ENCODE results near the gene CNOT4.
"Not testable (repeated sequence)": the region's sequence is repeated elsewhere in the genome, so short reads cannot be mapped to it uniquely, and the experiment has no call there.

The CNOT4 gene

DNA sequence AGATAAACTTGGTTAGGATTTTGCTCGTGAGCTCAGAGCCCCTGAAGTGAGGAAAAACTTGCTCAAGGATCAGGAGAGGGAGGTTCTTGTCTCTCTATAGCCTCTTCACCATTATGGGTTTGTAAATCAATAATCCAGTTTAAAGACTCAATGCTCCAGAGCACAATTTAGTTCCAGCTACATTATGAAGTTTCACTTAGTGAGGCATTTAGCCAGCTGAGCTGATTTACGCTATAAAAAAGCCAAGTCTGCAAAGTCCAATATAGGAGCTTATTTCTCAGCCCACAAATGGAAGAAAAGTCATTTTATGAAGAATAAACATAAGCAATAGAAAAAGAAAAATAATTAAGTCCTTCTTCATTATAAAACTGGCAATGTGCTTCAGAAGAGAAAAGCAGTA, 145.7 kb downstream of the CNOT4 start:
- no peak for DNase-seq (ENCODE audit: low read depth)

DNA sequence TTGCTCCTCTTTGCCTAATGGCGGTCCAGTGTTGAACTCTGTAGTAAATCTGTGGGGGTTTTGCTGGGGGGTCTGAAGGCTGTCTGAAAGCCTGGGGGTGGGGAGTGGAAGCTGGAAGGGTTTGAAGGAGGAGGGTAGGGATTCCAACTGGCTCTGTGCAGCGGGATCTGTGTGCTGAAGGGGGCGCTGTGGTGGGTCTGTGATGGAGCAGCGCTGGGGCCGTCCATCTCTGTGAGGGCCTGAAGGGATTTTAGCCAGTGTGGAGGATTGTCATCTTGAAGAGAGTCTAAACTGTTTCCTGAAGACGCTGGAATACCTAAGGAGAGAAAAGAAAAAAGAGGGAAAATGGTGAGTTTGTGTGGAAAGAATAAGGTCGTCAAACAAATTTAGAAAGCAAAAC, 147.0 kb downstream of the CNOT4 start:
- no peak for DNase-seq (ENCODE audit: low read depth)

DNA sequence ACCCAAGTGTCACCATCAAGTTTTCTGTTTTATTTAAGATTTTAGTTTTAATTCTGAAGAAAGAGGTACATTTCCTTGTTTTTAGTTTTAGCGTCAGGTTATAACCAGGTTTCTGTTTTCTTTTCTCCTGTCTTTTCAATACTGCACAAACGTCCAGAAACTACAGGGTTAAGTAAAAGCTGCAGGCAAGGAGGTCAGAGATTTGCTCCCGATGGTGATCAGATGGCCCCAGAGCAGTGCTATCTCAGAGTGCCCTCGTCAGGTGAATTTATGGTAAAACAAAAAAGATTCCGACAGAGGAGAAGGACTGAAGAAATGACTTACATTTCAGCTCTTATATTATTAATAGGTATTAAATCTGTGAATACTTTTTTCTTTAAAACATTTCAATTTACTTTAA, 148.1 kb downstream of the CNOT4 start:
- no peak for DNase-seq (ENCODE audit: low read depth)

DNA sequence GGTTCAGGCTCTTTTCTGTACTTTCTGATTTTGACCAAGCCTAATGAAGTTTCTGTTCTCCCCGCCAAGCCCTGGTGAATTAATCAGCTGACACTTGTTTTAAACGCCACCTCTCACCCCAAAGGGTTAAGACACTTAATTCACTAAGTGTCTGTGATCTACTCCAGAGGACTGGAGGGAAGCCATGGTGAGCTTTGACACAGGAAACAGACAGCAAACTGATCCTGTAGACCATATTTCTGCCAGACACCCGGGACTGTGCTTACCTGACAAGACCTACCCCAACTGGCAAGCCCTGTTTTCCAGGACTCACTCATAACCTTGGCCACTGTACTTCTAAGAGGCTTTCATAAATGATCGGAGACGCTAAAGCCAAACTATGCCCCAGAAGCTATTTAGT, 150.3 kb downstream of the CNOT4 start:
- no peak for DNase-seq (ENCODE audit: low read depth)

DNA sequence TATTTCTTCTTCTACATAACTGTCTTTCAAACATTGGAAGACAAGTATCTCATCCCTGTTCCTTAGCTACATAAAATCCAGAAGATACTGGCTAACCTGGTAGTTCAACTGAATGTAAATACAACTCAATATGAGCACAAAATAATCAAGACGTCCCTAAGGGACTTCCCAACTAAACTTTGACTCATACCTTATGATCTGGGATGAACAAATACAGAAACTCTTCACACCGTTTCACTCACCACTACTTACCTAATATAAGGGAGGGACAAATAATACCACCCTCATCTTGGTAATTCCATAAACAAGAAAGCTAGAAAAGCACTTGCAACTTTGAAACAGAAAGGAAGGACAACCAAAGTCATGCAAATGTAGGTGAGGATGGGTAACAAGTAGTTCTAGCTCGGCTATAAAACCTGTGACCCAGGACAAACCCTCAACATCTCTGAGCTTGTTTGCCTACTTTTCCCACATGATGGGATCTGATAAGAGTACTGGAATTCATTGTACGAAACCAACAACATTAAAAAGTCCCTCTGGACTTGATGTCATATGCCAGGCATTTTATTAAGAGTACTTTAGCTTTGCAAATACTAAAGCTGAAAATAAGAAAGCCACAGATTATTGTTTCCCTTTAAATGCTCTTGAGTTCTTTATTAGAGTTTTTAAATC, 154.4 kb downstream of the CNOT4 start:
- DNase-seq (ENCODE audit: low read depth), result no peak

DNA sequence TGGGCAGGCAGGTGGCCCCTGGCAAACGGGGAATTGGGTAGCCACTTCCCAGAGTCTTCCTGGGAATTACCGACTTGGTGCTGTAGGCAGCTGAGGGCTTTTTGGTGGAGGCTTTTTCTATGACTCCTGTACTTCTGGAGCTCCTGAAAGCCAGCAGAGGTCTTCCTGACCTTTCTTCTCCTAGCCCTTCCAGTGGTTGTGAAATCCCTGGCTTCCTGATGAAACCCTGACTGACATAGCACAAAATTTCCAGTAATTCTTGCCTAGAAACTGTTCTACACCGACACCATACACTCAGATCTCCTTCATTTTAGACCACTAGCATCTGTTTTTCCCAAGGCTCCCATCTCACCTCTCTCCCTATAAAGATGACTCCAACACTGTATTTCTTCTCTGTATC, 156.1 kb downstream of the CNOT4 start:
- no peak for DNase-seq (ENCODE audit: low read depth)

DNA sequence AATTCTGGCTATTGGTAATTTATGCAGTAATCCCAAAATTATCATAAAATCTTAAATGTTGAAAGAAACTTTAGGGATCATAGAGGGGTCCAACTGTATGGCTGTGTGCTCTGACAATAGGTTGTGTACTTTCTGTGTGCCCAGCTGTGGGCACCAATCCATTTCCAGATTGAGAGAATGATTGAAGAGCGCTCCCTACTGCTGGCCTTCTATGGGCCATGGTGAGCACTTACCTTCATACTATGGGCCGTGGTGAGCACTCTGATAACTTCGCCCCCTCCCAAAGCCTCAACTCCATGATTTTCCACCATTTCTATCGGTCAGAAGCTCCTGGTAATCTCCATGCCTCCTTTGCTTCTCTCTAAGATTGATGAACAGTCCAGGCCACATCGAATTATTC, 157.6 kb downstream of the CNOT4 start:
- DNase-seq (ENCODE audit: low read depth), result no peak

DNA sequence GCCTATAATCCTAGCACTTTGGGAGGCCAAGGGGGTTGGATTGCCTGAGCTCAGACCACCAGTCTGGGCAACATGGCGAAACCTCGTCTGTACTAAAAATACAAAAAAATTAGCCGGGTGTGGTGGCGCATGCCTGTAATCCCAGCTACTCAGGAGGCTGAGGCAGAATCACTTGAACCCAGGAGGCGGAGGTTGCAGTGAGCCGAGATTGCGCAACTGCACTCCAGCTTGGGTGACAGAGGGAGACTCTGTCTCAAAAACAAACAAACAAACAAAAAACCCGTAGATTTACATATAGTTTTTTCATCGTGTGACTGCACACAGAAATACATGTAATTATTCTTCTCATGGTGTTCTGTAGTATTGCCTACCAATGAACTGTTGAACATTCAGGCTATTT, 158.8 kb downstream of the CNOT4 start:
- not testable (repeated sequence) for DNase-seq (ENCODE audit: low read depth)

DNA sequence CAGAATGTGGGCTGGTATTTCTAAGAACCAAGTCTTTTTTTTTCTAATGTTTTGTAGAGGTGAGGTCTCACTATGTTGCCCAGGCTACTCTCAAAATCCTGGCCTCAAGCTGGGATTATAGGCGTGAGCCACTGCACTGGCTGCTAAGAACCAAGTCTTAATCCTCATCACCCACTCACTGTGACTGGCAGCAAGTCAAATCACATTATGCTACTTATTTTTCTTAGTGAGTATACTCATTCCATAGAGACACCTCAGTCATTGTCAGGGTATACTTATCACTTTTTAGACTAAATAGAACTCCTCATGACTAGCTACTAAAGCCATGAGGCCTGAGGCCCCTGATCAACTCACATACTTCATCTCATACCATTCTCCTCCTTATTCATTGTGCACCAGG, 160.2 kb downstream of the CNOT4 start:
- no peak for DNase-seq (ENCODE audit: low read depth)

DNA sequence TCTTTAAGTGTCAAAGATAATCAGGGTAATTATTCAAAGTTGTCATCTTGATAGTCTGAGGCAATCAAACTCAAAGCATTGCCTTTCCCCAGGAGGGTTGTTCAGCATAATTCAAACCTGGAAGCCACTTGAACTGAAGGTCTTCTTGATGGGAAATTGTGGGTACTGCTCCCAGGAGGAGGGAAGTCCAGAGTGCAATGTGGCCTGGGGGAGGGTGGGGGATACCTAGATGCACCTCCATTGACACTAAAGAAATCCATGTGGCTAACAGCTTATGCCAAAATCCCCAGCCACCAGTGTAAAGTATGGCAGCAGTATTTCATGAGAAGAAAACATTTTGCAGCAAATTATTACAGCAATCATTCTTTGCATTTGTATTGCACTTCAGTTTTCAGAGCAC, 161.4 kb downstream of the CNOT4 start:
- DNase-seq (ENCODE audit: low read depth), result no peak

DNA sequence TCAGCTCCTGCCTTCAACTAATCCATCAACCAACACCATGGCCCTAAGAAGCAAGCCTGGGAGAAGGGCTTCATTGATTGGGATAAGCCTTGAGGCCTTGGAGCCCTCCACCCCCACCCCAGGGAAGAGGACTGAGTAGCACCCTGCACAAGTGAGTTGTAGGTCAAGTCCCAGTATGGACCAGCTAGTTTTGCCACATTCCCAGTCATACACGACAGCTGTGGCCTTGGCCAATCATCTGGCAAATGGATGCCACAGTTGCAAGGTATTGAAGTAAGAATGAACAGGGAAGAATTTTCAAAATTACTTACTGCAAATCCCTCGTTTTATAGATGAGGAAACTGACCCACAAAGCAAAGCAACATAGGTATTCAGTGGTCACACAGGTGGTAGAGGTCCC, 166.5 kb downstream of the CNOT4 start:
- no peak for DNase-seq (ENCODE audit: low read depth)

DNA sequence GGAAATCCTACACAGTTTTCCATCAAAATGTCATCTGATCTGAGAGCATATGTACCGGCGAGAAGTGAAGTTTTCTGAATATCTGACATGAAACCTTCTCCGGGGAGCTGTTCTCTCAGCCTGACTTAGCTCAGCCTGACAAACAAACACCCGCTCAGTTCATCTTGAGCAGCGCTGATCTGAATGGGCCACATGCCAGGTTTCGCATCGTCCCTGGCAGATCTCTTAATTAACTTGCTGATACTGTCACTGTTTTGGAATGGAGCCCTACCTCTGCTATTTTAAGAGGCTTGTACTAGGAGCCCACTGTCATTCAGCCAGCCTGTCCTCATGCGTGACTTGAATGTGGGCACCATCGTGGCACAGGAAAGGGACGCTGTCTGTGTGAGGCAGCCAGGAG, 167.0 kb downstream of the CNOT4 start:
- DNase-seq (ENCODE audit: low read depth), result no peak

DNA sequence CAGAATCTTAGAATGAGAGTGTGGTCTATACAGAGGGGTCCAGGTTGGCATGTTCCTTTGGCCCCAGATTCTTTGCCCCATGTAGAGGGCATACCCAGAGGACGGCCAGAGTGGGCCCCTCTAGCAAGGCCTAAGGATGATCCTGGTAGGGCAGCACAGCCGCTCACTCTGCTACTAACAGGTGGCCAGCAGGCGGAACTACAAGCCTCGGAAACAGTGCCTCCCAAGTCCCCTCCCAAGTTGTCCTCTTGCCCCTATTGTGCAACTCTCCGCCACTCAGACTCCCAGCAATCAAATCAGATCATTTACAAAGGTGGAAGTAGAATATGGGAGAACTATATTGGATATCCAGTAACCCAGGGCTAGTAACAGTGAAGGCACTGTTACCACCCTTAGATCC, 168.9 kb downstream of the CNOT4 start:
- DNase-seq (ENCODE audit: low read depth), result no peak

DNA sequence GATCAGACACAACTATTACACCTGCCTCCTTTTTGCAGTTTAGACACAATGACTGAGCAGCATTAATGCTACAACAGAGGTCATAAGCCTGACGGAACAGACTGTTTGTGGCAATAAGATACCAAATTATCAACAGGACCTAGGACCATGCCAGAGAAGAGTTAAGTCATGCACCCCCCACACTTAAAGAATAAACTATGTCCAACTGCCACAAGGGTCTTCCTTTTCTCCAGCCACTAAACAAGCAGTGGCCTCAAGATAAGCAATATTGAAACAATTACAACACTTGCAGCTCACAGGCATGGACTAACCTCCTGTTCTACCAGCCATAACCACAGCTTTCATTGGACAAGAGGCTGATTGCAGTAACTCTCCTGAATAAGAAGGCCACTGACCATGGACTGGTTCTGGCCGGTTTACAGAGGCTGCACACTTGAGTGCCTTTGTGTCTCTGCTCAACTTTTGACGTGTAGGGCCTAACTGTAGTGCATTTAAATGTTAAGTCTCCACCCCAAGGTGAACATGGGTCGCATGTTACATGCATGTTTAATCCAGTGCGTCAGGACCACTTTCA, 171.8 kb downstream of the CNOT4 start:
- DNase-seq (ENCODE audit: low read depth), result no peak

DNA sequence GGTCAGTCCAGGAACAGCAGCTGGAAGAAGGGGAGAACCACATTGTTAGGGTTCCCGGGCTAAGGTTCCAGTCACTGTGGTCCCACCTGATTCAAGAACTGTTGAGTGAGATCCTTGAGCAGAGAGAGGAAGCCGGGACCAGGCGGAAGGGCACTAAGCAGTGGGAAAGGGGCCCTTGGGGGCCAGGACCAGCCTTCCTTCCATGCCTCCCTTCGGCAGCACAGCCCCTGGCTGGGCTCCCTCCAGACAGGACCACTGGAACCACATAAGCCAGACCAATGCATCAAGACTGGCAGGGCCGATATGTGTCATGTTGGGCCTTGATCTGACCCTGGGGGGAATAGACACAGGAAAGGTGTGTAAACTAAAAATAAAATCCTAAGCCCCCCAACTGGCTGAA, 172.4 kb downstream of the CNOT4 start:
- no peak for DNase-seq (ENCODE audit: low read depth)

DNA sequence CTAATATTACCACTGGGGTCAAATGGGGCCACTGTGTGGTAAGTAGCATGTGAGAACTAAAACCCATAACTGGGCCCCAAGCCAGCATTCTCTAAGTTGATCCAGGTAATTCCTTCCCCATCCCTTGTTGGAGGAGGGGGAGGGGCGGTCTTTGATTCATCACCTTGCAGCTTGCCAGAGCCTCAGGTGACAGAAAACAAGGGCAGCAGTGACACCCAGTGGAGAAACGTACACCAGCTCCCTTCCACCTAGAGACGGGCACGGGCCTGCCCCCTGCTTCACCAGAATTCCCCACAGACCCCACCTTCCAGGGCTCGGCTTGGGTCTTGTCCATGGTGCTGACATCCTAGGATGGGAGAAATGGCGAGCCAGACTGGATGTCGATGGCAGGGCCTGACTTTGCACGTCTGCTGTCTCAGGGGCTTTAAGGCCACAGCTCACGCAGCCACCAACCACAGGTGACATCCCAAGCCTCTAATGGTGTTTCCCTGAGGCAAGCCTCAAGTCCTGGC, 174.2 kb downstream of the CNOT4 start:
- no peak for DNase-seq (ENCODE audit: low read depth)

DNA sequence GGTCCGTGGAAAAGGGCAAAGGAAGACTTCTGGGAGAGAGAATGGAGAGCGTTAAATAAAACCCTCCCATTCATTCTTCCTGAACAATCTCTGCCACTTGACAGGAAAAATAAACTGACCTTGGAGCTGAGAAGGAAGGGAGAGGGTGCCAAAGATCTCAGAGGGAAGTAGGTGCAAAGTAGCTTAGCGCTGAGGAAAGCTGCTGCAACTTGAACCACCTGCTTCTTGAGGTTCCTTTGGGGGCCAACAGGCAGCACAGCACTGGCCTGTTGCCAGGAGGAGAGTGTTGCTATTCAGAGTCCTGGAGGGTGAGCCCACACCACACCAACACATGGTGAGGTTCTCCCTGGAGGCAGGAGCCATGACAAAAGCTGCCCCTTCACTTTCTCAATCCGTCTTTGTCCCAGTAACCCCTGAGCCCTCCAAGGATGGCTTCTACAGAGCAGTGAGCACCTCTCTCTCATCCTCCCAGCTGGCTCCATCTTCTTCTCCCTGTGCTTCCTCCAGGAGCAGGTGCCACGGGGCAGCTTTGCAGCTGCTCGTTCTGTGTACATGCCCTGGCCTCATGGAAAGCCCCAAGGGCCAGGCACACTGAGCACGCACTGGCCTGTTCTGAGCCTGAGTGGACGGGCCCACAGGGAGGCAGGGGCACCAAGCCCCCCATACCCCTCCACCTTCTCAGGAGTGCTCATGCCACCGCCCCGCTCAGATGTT, 174.9 kb downstream of the CNOT4 start:
- no peak for DNase-seq (ENCODE audit: low read depth)

DNA sequence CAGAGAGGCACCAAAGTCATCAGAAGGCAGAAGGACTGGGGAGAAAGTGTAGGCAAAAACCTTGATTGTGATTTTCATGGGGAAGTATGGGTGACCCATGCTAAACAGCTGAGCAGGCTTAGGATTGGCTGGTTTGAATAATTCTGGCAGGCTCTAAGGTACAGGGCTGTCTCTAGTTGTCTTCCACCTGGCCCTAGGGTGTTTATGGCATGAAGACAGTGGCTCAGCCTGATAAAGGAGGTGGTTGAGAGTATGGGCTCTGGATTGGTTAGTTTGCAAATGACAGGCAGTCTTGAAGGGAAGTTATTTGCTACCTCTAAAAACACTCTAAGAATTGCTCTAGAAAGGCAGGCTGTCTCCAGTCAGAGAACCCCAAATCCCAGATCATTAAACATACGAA, 176.0 kb downstream of the CNOT4 start:
- no peak for DNase-seq (ENCODE audit: low read depth)

DNA sequence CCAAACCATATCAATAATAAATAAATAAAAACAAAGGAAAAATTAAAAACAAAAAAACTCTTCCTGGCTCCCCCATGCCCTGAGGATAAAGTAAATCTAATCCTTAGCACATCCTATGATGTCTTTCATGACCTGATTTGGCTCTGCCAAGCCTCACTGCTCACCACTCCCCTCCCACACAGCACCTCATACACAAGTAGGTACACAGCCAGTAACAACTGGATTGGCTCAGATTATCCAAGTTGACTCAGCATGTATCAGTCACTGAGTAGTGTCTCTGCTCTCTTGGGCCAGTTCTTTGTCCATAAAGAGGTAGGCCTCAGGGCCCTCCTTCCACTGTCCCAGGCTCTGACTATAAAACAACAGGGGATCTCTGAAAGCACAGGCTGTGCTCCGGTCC, 176.7 kb downstream of the CNOT4 start:
- DNase-seq (ENCODE audit: low read depth), result no peak

DNA sequence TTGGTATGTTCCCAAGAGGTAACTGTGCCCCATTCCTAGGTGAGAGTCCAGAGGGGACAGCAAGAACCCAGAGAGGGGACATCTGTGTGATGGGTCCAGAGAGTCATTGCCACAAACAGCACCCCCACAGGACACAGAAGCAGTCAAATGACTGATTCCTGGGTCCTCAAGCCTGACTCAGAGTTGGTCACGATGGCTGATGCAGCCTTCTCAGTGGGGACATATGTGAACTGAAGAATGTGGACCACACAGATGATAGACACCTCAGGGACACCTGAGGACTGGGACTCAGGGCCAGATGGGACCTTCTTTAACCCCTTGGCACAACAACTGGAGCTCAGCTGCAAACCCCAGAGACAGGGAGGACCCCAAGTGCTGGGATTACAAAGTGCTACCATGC, 179.8 kb downstream of the CNOT4 start:
- no peak for DNase-seq (ENCODE audit: low read depth)

DNA sequence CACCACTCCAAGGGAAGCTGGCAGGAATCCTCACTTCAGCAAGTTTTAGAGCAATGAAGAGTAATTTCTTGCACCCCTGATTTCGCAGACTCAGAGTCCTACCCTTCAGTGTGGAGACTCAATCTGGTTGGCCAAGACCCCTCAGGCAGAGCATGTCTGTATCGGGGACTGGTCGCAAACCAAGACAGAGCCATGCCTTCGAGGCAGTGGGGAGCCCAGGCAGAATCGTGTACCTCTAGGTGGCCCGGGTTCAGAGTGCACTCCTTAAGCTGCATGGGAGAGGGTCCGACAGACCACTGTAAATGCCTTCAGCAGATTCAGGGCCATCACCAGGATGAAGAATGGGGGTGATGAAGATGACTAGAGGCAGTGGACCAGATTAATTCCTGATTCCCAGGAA, 181.4 kb downstream of the CNOT4 start:
- no peak for DNase-seq (ENCODE audit: low read depth)

DNA sequence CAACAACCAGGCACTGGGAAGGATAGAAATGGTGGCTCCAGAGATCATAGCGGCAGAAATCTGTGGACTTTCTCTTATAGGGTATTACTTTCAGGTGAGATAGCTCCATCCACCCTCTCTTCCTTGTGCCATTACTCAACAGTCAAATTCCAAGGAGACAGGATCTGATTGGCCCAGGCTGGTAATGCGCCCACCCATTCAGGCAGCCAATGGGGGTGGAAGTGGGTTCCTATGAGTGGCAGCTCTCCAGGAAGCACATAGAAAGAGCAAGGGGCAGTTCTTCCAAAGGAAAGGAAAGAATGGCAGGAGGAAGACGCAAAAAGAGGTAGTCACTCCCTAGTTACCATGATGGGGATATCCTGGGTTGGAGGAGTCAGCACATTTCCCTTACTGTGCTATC, 181.8 kb downstream of the CNOT4 start:
- DNase-seq (ENCODE audit: low read depth), result no peak

DNA sequence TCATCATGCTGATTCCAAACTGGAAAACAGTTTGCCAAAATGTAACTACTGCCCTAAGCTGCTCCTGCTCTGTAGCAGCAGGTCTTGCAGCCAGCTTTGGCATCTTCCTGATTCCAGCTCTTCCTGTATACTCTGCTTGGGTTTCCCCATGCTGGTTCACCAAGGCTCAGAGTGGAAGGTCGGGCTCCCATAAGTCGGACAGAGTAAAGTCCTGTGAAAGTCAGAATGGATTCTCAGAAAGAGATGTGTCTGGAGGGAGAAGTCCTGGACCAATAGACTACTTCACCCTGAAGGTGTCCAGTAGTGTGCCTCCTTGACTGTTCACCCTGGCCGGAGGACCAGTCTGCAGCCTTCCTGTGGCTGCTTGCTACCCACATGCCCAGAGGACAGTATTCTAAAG, 182.4 kb downstream of the CNOT4 start:
- no peak for DNase-seq (ENCODE audit: low read depth)
